HCT116 (cell line): ENCODE measurements around the gene SSB. TPM values are rescaled to one million over a fixed set of nuclear protein-coding genes. Genes with fewer than 3 reads are reported as not detected.

ENCODE experiments used
- EGR1 ChIP-seq: IDR thresholded peaks from 2 replicates; pipeline ENCODE4 v1.6.1; 2012; ENCODE audit warnings: low read depth
- ELF1 ChIP-seq: IDR thresholded peaks from 2 replicates; pipeline ENCODE4 v1.6.1; 2012; ENCODE audit warnings: low read depth, borderline replicate concordance
- RAD21 ChIP-seq: IDR thresholded peaks from 2 replicates; pipeline ENCODE4 v1.6.1; 2012; ENCODE audit warnings: low read depth, mild to moderate bottlenecking
- SRF ChIP-seq: IDR thresholded peaks from 2 replicates; pipeline ENCODE4 v1.6.1; 2012; ENCODE audit warnings: low read depth
- TCF7L2 ChIP-seq: IDR thresholded peaks from 2 replicates; pipeline ENCODE4 v1.7.0; 2011; ENCODE audit warnings: borderline replicate concordance, inconsistent platforms; ENCODE audit not compliant: insufficient read depth, insufficient read length; ENCODE audit errors: extremely low read depth
- YY1 ChIP-seq: IDR thresholded peaks from 2 replicates; pipeline ENCODE4 v1.6.1; 2011; ENCODE audit warnings: low read length, low read depth, moderate library complexity, mild to moderate bottlenecking; ENCODE audit not compliant: insufficient replicate concordance; ENCODE audit errors: extremely low read depth
- ZFX ChIP-seq: fragments of 450-650 bp; IDR thresholded peaks from 2 replicates; pipeline ENCODE4 v1.6.1; 2017
- total RNA-seq: library from RNA; stranded (reverse); gene quantifications from one replicate; pipeline ENCODE4 v1.2.1, GENCODE V29; 2021; ENCODE audit not compliant: unreplicated experiment
- TF ChIP-seq, protein P1 (sequence below): IDR thresholded peaks from 2 replicates; pipeline ENCODE4 v1.6.1; 2012
- TF ChIP-seq, protein P2 (sequence below): IDR thresholded peaks from 2 replicates; pipeline ENCODE4 v1.6.1; 2012
- TF ChIP-seq, protein P3 (sequence below): IDR thresholded peaks from 2 replicates; pipeline ENCODE4 v1.6.1; 2011; ENCODE audit warnings: mild to moderate bottlenecking, low read length, moderate library complexity; ENCODE audit not compliant: insufficient replicate concordance; ENCODE audit errors: extremely low read depth
- TF ChIP-seq, protein P4 (sequence below), 3 experiments: fragments of 200-600 bp in 1 of 3; sonication (generic) in 1 of 3; IDR thresholded peaks in 2 of 3; conservative IDR thresholded peaks in 1 of 3; 2 replicates each; pipeline ENCODE4 v1.5.1; 2012 to 2017; ENCODE audit warnings: low read depth in 2 of 3, low read length in 2 of 3, antibody characterized with exemption in 1 of 3, borderline replicate concordance in 1 of 3, control low read depth in 1 of 3, mild to moderate bottlenecking in 1 of 3, mixed read lengths in 1 of 3, mixed run types in 1 of 3, moderate library complexity in 1 of 3; ENCODE audit not compliant: insufficient read depth in 1 of 3

The SSB gene
- total RNA-seq, 1 experiment from 2014 or later, result 117 TPM

DNA sequence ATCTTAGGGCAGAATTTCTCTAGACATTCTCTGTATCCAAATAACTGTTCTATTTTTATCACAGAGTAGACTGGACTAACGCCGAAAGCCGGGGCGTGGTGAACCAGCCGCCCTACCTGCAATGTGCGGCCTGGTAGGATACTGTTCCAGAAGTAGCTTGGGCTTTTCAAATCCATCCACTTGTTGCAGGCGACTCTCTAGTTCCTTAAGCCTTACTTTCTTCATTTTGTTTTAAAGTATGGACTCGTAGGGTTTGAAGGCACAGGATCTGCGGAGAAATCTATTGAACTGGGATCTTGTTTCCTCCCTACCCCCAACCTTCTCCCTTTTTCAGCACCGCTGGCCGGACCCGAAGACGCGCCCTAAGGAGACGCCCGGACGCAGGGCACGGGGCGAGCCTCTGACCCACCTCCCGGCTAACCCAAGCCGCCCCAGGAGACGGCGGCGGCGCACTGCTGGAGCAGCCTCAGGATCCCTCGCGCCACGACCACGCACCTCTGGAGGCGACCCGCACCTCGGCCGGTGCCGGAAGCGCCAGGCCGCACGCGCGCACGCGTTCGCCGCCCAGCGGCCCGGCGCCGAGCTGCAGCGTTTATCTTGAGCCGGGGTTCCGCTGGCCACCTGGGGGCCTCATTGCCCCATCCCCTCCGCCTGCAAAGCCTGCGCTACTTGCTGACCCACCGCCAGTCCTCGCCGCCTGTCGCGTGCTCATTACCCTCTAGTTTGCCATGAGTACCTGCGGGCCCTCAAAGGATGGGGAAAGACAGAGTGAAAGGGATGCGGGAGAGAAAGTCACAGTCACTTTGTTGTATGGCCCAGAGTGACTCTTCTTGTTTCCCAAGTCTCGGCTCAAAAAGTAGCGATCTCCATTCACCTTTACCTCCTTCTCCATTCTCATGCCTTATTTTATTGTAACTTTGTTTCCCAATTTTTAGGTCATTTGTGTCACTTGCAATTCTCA lies 26.0 kb downstream of the SSB start, which contains the start of gene METTL5 (continued):
- TF ChIP-seq, protein P1, sequence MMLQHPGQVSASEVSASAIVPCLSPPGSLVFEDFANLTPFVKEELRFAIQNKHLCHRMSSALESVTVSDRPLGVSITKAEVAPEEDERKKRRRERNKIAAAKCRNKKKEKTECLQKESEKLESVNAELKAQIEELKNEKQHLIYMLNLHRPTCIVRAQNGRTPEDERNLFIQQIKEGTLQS, result no peak
- TF ChIP-seq TCF7L2 (peak; percentile 48), ELF1 (no peak), RAD21 (peak; percentile 86), ZFX (peak; percentile 91), SRF (no peak), EGR1 (no peak), YY1 (peak; percentile 53)
- TF ChIP-seq, protein P2, sequence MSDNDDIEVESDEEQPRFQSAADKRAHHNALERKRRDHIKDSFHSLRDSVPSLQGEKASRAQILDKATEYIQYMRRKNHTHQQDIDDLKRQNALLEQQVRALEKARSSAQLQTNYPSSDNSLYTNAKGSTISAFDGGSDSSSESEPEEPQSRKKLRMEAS, result peak; percentile 95
- TF ChIP-seq, protein P3, sequence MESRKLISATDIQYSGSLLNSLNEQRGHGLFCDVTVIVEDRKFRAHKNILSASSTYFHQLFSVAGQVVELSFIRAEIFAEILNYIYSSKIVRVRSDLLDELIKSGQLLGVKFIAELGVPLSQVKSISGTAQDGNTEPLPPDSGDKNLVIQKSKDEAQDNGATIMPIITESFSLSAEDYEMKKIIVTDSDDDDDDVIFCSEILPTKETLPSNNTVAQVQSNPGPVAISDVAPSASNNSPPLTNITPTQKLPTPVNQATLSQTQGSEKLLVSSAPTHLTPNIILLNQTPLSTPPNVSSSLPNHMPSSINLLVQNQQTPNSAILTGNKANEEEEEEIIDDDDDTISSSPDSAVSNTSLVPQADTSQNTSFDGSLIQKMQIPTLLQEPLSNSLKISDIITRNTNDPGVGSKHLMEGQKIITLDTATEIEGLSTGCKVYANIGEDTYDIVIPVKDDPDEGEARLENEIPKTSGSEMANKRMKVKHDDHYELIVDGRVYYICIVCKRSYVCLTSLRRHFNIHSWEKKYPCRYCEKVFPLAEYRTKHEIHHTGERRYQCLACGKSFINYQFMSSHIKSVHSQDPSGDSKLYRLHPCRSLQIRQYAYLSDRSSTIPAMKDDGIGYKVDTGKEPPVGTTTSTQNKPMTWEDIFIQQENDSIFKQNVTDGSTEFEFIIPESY, result no peak
- TF ChIP-seq, protein P4, sequence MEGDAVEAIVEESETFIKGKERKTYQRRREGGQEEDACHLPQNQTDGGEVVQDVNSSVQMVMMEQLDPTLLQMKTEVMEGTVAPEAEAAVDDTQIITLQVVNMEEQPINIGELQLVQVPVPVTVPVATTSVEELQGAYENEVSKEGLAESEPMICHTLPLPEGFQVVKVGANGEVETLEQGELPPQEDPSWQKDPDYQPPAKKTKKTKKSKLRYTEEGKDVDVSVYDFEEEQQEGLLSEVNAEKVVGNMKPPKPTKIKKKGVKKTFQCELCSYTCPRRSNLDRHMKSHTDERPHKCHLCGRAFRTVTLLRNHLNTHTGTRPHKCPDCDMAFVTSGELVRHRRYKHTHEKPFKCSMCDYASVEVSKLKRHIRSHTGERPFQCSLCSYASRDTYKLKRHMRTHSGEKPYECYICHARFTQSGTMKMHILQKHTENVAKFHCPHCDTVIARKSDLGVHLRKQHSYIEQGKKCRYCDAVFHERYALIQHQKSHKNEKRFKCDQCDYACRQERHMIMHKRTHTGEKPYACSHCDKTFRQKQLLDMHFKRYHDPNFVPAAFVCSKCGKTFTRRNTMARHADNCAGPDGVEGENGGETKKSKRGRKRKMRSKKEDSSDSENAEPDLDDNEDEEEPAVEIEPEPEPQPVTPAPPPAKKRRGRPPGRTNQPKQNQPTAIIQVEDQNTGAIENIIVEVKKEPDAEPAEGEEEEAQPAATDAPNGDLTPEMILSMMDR (IDR thresholded peaks at IDR 0.05 in 2 of 3, conservative IDR thresholded peaks at IDR 0.05 in 1 of 3; ENCODE audit: borderline replicate concordance in 1 of 3, insufficient read depth in 1 of 3, low read depth in 2 of 3, low read length in 2 of 3), result peak; percentile 84 to 99 (median 90)
